Effector memory CD8-positive, alpha-beta T cell (primary cell): ENCODE measurements around the gene RNF186.

Experiments used
- ATAC-seq: fragments of 150-1000 bp; cut with Tn5 transposase; replicated peaks from 2 replicates; pipeline ENCODE4 v1.10.0; 2021; ENCODE audit warnings: mild to moderate bottlenecking, moderate library complexity
- DNase-seq, 3 experiments: peaks; one replicate each; pipeline ENCODE4 v3.0.0; 2021
- H3K27ac Mint-ChIP-seq, 2 donors: one replicate each; pipeline ENCODE4 v1.8.0; 2022; ENCODE audit warnings: mild to moderate bottlenecking in 2 of 2, mixed read lengths in 2 of 2, moderate library complexity in 2 of 2
- H3K27me3 Mint-ChIP-seq, 2 donors: one replicate each; pipeline ENCODE4 v1.8.0; 2022; ENCODE audit warnings: mixed read lengths in 2 of 2
- H3K36me3 Mint-ChIP-seq: one replicate; pipeline ENCODE4 v1.8.0; 2022; ENCODE audit warnings: mild to moderate bottlenecking, moderate library complexity, mixed read lengths; ENCODE audit not compliant: insufficient read depth
- H3K4me1 Mint-ChIP-seq, 2 donors: one replicate each; pipeline ENCODE4 v1.8.0; 2022; ENCODE audit warnings: low read depth in 2 of 2, mixed read lengths in 2 of 2
- H3K4me3 Mint-ChIP-seq, 2 donors: one replicate each; pipeline ENCODE4 v1.8.0; 2022; ENCODE audit warnings: mild to moderate bottlenecking in 2 of 2, mixed read lengths in 2 of 2, moderate library complexity in 2 of 2
- H3K9me3 Mint-ChIP-seq, 2 donors: one replicate each; pipeline ENCODE4 v1.8.0; 2022; ENCODE audit warnings: mixed read lengths in 2 of 2

RNF186 gene

GRCh38 chr1:19775317-19775716 is 39.8 kb downstream of the RNF186 start:
- ATAC-seq, result no peak
- H3K4me1 Mint-ChIP-seq, result no peaks in the 10 kb centered on the region
- peaks cover 26% of the 10 kb centered on the region for H3K36me3 Mint-ChIP-seq
- no peak overlapping the region for H3K27ac Mint-ChIP-seq
- no peaks in the 10 kb centered on the region for H3K9me3 Mint-ChIP-seq
- no peak overlapping the region for H3K4me3 Mint-ChIP-seq
- H3K27me3 Mint-ChIP-seq, result no peaks in the 10 kb centered on the region
- DNase-seq, result no peak

GRCh38 chr1:19774180-19774785 is 40.8 kb downstream of the RNF186 start:
- no peak for ATAC-seq
- Mint-ChIP-seq H3K9me3 (no peaks in the 10 kb centered on the region), H3K4me1 (no peaks in the 10 kb centered on the region), H3K36me3 (peaks cover 20% of the 10 kb centered on the region), H3K27me3 (no peaks in the 10 kb centered on the region), H3K4me3 (no peak overlapping the region), H3K27ac (no peak overlapping the region)
- no peak for DNase-seq

- Mint-ChIP-seq H3K9me3 (no peaks in the 10 kb centered on the region), H3K4me3 (no peak overlapping the region), H3K36me3 (peaks cover 18% of the 10 kb centered on the region), H3K27me3 (no peaks in the 10 kb centered on the region), H3K27ac (no peak overlapping the region), H3K4me1 (no peaks in the 10 kb centered on the region)
- no peak for DNase-seq
- ATAC-seq, result no peak
Measured at GRCh38 chr1:19773485-19773884, 41.6 kb downstream of the RNF186 start.

GRCh38 chr1:19772053-19772452 is 43.0 kb downstream of the RNF186 start:
- Mint-ChIP-seq H3K4me3 (no peak overlapping the region), H3K27me3 (no peaks in the 10 kb centered on the region), H3K4me1 (no peaks in the 10 kb centered on the region), H3K9me3 (no peaks in the 10 kb centered on the region), H3K36me3 (peaks cover 23% of the 10 kb centered on the region), H3K27ac (no peak overlapping the region)
- DNase-seq (no peak), ATAC-seq (no peak)

- Mint-ChIP-seq H3K27ac (no peak overlapping the region), H3K36me3 (peaks cover 23% of the 10 kb centered on the region), H3K4me1 (no peaks in the 10 kb centered on the region)
Measured at GRCh38 chr1:19771350-19771749, 43.7 kb downstream of the RNF186 start.

GRCh38 chr1:19770436-19771190 is 44.5 kb downstream of the RNF186 start:
- no peaks in the 10 kb centered on the region for H3K4me1 Mint-ChIP-seq
- DNase-seq (no peak), ATAC-seq (no peak)
- no peak overlapping the region for H3K4me3 Mint-ChIP-seq
- no peaks in the 10 kb centered on the region for H3K27me3 Mint-ChIP-seq
- no peaks in the 10 kb centered on the region for H3K9me3 Mint-ChIP-seq
- no peak overlapping the region for H3K27ac Mint-ChIP-seq
- H3K36me3 Mint-ChIP-seq, result peaks cover 23% of the 10 kb centered on the region

More at GRCh38 chr1:19771350-19771749, 43.7 kb downstream of the RNF186 start:
- no peak overlapping the region for H3K4me3 Mint-ChIP-seq
- ATAC-seq (no peak), DNase-seq (no peak)
- no peaks in the 10 kb centered on the region for H3K9me3 Mint-ChIP-seq
- no peaks in the 10 kb centered on the region for H3K27me3 Mint-ChIP-seq

GRCh38 chr1:19769211-19769932 is 45.7 kb downstream of the RNF186 start:
- Mint-ChIP-seq H3K36me3 (peaks cover 27% of the 10 kb centered on the region), H3K27ac (peak overlapping the region in 1 of 2 donors; percentile 76), H3K4me1 (no peaks in the 10 kb centered on the region), H3K27me3 (no peaks in the 10 kb centered on the region), H3K4me3 (no peak overlapping the region), H3K9me3 (no peaks in the 10 kb centered on the region)
- DNase-seq (no peak), ATAC-seq (no peak)

GRCh38 chr1:19768353-19769210 is 46.5 kb downstream of the RNF186 start:
- Mint-ChIP-seq H3K4me1 (no peaks in the 10 kb centered on the region), H3K36me3 (peaks cover 25% of the 10 kb centered on the region), H3K9me3 (no peaks in the 10 kb centered on the region), H3K27ac (no peak overlapping the region), H3K27me3 (no peaks in the 10 kb centered on the region), H3K4me3 (no peak overlapping the region)
- DNase-seq, result no peak
- ATAC-seq, result no peak

GRCh38 chr1:19765623-19766022 is 49.5 kb downstream of the RNF186 start:
- H3K4me1 Mint-ChIP-seq, result no peaks in the 10 kb centered on the region

GRCh38 chr1:19764848-19765247 is 50.2 kb downstream of the RNF186 start:
- peaks cover 10% of the 10 kb centered on the region for H3K36me3 Mint-ChIP-seq
- DNase-seq, result no peak
- peaks cover 0 to 4% of the 10 kb centered on the region in 2 donors for H3K4me1 Mint-ChIP-seq
- no peak overlapping the region for H3K27ac Mint-ChIP-seq
- no peak for ATAC-seq
- H3K9me3 Mint-ChIP-seq, result no peaks in the 10 kb centered on the region
- no peaks in the 10 kb centered on the region for H3K27me3 Mint-ChIP-seq
- no peak overlapping the region for H3K4me3 Mint-ChIP-seq

More at GRCh38 chr1:19765623-19766022, 49.5 kb downstream of the RNF186 start:
- DNase-seq, result no peak
- H3K4me3 Mint-ChIP-seq, result no peak overlapping the region
- peaks cover 10% of the 10 kb centered on the region for H3K36me3 Mint-ChIP-seq
- no peaks in the 10 kb centered on the region for H3K27me3 Mint-ChIP-seq
- no peak for ATAC-seq
- no peaks in the 10 kb centered on the region for H3K9me3 Mint-ChIP-seq
- no peak overlapping the region for H3K27ac Mint-ChIP-seq
